Neural cell (in vitro differentiated cells): ENCODE measurements around the gene ATF7IP2. TPM values are rescaled to one million over a fixed set of nuclear protein-coding genes. Genes with fewer than 3 reads are reported as not detected.

Experiments
- H2AFZ ChIP-seq: fragments of 200-600, 300-800 bp; sonication (generic), shearing (Covaris generic); 2 replicates; pipeline ENCODE4 v1.6.0; 2014; ENCODE audit warnings: low read depth, mild to moderate bottlenecking, antibody characterized with exemption, low read length, moderate library complexity
- H3F3A ChIP-seq: fragments of 200-600 bp; shearing (Covaris generic); 2 replicates; pipeline ENCODE4 v1.6.1; 2016; ENCODE audit warnings: mild to moderate bottlenecking, moderate library complexity, mixed read lengths, antibody characterized with exemption, low read length; ENCODE audit not compliant: insufficient read depth, poor library complexity, severe bottlenecking
- H3K27ac ChIP-seq: fragments of 200-600, 300-800 bp; sonication (generic), shearing (Covaris generic); 2 replicates; pipeline ENCODE4 v1.5.1; 2014; ENCODE audit warnings: mild to moderate bottlenecking, low read length, moderate library complexity
- H3K27me3 ChIP-seq: fragments of 300-800, 200-600 bp; sonication (generic), shearing (Covaris generic); 2 replicates; pipeline ENCODE4 v1.6.0; 2014; ENCODE audit warnings: mild to moderate bottlenecking, low read depth, low read length, moderate library complexity; ENCODE audit not compliant: insufficient read depth
- H3K36me3 ChIP-seq: fragments of 300-800, 200-600 bp; sonication (generic), shearing (Covaris generic); 2 replicates; pipeline ENCODE4 v1.5.1; 2014; ENCODE audit warnings: mild to moderate bottlenecking, antibody characterized with exemption, low read length, moderate library complexity; ENCODE audit not compliant: insufficient read depth
- H3K4me2 ChIP-seq: fragments of 300-800, 200-600 bp; sonication (generic), shearing (Covaris generic); 2 replicates; pipeline ENCODE4 v1.6.0; 2014; ENCODE audit warnings: mild to moderate bottlenecking, low read length
- H3K4me3 ChIP-seq: fragments of 300-800, 200-600 bp; sonication (generic), shearing (Covaris generic); 2 replicates; pipeline ENCODE4 v1.5.1; 2014; ENCODE audit warnings: mild to moderate bottlenecking, low read length, moderate library complexity
- H3K79me2 ChIP-seq: fragments of 200-600 bp; shearing (Covaris generic); replicated peaks from 2 replicates; pipeline ENCODE4 v1.6.0; 2014; ENCODE audit warnings: mild to moderate bottlenecking, low read length, moderate library complexity; ENCODE audit not compliant: insufficient read depth
- H3K9ac ChIP-seq: fragments of 300-800, 200-600 bp; sonication (generic), shearing (Covaris generic); 2 replicates; pipeline ENCODE4 v1.6.1; 2016; ENCODE audit warnings: mild to moderate bottlenecking, low read length, mixed read lengths
- H3K9me2 ChIP-seq: fragments of 200-600 bp; shearing (Covaris generic); 2 replicates; pipeline ENCODE4 v1.6.1; 2016; ENCODE audit warnings: mild to moderate bottlenecking, low read length, mixed read lengths; ENCODE audit not compliant: insufficient read depth
- H3K9me3 ChIP-seq: fragments of 200-600, 300-800 bp; sonication (generic), shearing (Covaris generic); 2 replicates; pipeline ENCODE4 v1.6.1; 2016; ENCODE audit warnings: mild to moderate bottlenecking, mixed run types, low read length, moderate library complexity, mixed read lengths
- H4K20me1 ChIP-seq: fragments of 200-600 bp; shearing (Covaris generic); 2 replicates; pipeline ENCODE4 v1.6.1; 2016; ENCODE audit warnings: mild to moderate bottlenecking, mixed run types; ENCODE audit not compliant: insufficient read depth
- EP300 ChIP-seq: fragments of 450-650 bp; conservative IDR thresholded peaks from 2 replicates; pipeline ENCODE4 v1.6.1; 2014; ENCODE audit warnings: antibody characterized with exemption, mild to moderate bottlenecking, moderate library complexity; ENCODE audit not compliant: poor library complexity, severe bottlenecking
- EZH2 ChIP-seq: fragments of 200-600, 300-800 bp; shearing (Covaris generic), sonication (generic); IDR thresholded peaks from 2 replicates; pipeline ENCODE4 v1.6.1; 2014; ENCODE audit warnings: antibody characterized with exemption, low read length, borderline replicate concordance, mild to moderate bottlenecking; ENCODE audit not compliant: insufficient read depth, poor library complexity, severe bottlenecking
- MXI1 ChIP-seq: fragments of 450-650 bp; conservative IDR thresholded peaks from 2 replicates; pipeline ENCODE4 v1.6.1; 2014; ENCODE audit warnings: antibody characterized with exemption, mild to moderate bottlenecking; ENCODE audit not compliant: poor library complexity, severe bottlenecking
- POLR2AphosphoS5 ChIP-seq: IDR thresholded peaks from 2 replicates; pipeline ENCODE4 v1.6.1; 2012
- RAD21 ChIP-seq: fragments of 450-650 bp; conservative IDR thresholded peaks from 2 replicates; pipeline ENCODE4 v1.6.1; 2014; ENCODE audit warnings: antibody characterized with exemption, mild to moderate bottlenecking, moderate library complexity
- SMC3 ChIP-seq: fragments of 450-650 bp; conservative IDR thresholded peaks from 2 replicates; pipeline ENCODE4 v1.6.1; 2014; ENCODE audit warnings: antibody characterized with exemption, mild to moderate bottlenecking, moderate library complexity; ENCODE audit not compliant: poor library complexity
- TAF1 ChIP-seq: IDR thresholded peaks from 2 replicates; pipeline ENCODE4 v1.6.1; 2012; ENCODE audit warnings: low read depth
- polyA plus RNA-seq: library from polyadenylated mRNA; depleted of rRNA; stranded (reverse); fragments of >200 nt; gene quantifications from 2 replicates; pipeline ENCODE4 v1.2.3, GENCODE V29; 2014
- TF ChIP-seq, protein P1 (sequence below): fragments of 450-650 bp; IDR thresholded peaks from 2 replicates; pipeline ENCODE4 v1.5.1; 2014; ENCODE audit warnings: antibody characterized with exemption, mild to moderate bottlenecking, moderate library complexity; ENCODE audit not compliant: poor library complexity, severe bottlenecking
- TF ChIP-seq, protein P2 (sequence below): IDR thresholded peaks from 2 replicates; pipeline ENCODE4 v1.6.1; 2012; ENCODE audit warnings: borderline replicate concordance

Gene ATF7IP2
- polyA plus RNA-seq, 1 donor from 2014 or later = 20.9 TPM

DNA sequence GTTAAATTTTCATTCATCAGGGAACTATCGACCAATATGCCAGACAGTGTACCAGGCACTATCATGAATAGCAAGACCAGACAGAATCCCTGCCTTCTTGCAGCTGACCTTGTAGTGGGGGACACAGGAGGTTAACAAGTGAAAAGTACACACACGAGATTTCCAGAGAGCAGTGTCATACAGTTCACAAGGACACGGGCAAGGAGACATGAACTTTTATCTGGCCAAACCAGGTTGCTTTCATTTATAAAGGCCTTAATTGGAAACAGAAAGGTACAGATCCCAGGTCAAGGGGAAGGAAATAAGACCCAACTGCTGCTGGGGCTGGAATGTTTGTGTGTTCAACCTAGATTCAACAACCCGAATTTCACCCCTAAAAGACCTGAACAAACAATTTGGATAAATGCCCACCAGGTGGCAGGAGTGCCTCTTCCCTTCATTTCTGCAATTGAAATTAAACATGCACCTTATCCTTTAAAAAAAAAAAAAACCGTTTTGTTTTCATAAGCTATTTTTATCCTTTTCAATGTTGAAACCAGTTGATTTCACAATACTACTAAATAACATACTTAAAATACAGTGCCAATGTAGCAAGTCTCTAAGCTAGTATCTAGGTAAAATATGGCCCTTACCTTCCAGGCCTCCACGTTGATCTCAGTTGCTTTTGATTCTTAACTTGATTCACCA is 128.7 kb downstream of the ATF7IP2 start:
- H3K9ac ChIP-seq = no peak overlapping the region
- H3K9me2 ChIP-seq = no peaks in the 10 kb centered on the region
- no peaks in the 10 kb centered on the region for H3F3A ChIP-seq
- TF ChIP-seq RAD21 (peak; percentile 78), SMC3 (peak; percentile 92), POLR2AphosphoS5 (no peak), EZH2 (no peak)
- TF ChIP-seq, protein P1, sequence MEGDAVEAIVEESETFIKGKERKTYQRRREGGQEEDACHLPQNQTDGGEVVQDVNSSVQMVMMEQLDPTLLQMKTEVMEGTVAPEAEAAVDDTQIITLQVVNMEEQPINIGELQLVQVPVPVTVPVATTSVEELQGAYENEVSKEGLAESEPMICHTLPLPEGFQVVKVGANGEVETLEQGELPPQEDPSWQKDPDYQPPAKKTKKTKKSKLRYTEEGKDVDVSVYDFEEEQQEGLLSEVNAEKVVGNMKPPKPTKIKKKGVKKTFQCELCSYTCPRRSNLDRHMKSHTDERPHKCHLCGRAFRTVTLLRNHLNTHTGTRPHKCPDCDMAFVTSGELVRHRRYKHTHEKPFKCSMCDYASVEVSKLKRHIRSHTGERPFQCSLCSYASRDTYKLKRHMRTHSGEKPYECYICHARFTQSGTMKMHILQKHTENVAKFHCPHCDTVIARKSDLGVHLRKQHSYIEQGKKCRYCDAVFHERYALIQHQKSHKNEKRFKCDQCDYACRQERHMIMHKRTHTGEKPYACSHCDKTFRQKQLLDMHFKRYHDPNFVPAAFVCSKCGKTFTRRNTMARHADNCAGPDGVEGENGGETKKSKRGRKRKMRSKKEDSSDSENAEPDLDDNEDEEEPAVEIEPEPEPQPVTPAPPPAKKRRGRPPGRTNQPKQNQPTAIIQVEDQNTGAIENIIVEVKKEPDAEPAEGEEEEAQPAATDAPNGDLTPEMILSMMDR = peak; percentile 79
- H3K4me2 ChIP-seq = no peak overlapping the region
- no peak overlapping the region for H3K27ac ChIP-seq
- H3K79me2 ChIP-seq = no peaks in the 10 kb centered on the region
- no peaks in the 10 kb centered on the region for H3K36me3 ChIP-seq
- no peak overlapping the region for H2AFZ ChIP-seq
- no peaks in the 10 kb centered on the region for H3K9me3 ChIP-seq
- no peaks in the 10 kb centered on the region for H3K27me3 ChIP-seq
- H3K4me3 ChIP-seq = no peak overlapping the region
- no peaks in the 10 kb centered on the region for H4K20me1 ChIP-seq

DNA sequence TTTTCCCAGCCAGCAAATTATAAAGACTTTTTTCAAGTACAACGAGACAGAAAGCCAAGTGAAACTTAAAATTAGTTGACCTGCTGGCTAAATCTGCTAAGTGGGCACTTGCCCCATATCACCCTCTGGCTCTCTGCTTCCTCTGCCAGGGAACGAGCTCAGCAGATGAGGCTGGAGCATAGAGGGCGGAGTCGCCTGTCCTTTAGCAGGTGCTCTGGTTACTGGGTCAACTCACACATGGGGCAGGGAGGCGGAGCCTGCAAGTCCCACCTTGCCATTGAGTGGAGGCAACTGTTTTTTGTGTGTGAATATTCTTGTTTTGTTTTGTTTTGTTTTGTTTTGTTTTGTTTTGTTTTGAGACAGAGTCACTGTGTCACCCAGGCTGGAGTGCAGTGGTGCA is 132.0 kb downstream of the ATF7IP2 start:
- H4K20me1 ChIP-seq = no peaks in the 10 kb centered on the region
- no peaks in the 10 kb centered on the region for H3F3A ChIP-seq
- no peak overlapping the region for H3K4me2 ChIP-seq
- TF ChIP-seq RAD21 (no peak), SMC3 (no peak), POLR2AphosphoS5 (no peak), EZH2 (no peak), MXI1 (no peak), EP300 (no peak), TAF1 (no peak)
- TF ChIP-seq, protein P2, sequence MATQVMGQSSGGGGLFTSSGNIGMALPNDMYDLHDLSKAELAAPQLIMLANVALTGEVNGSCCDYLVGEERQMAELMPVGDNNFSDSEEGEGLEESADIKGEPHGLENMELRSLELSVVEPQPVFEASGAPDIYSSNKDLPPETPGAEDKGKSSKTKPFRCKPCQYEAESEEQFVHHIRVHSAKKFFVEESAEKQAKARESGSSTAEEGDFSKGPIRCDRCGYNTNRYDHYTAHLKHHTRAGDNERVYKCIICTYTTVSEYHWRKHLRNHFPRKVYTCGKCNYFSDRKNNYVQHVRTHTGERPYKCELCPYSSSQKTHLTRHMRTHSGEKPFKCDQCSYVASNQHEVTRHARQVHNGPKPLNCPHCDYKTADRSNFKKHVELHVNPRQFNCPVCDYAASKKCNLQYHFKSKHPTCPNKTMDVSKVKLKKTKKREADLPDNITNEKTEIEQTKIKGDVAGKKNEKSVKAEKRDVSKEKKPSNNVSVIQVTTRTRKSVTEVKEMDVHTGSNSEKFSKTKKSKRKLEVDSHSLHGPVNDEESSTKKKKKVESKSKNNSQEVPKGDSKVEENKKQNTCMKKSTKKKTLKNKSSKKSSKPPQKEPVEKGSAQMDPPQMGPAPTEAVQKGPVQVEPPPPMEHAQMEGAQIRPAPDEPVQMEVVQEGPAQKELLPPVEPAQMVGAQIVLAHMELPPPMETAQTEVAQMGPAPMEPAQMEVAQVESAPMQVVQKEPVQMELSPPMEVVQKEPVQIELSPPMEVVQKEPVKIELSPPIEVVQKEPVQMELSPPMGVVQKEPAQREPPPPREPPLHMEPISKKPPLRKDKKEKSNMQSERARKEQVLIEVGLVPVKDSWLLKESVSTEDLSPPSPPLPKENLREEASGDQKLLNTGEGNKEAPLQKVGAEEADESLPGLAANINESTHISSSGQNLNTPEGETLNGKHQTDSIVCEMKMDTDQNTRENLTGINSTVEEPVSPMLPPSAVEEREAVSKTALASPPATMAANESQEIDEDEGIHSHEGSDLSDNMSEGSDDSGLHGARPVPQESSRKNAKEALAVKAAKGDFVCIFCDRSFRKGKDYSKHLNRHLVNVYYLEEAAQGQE = no peak
- TF ChIP-seq, protein P1 = no peak
- no peak overlapping the region for H3K4me3 ChIP-seq
- no peaks in the 10 kb centered on the region for H3K9me3 ChIP-seq
- H3K27ac ChIP-seq = no peak overlapping the region
- no peaks in the 10 kb centered on the region for H3K36me3 ChIP-seq
- H3K27me3 ChIP-seq = no peaks in the 10 kb centered on the region
- no peak overlapping the region for H3K9ac ChIP-seq
- H3K9me2 ChIP-seq = no peaks in the 10 kb centered on the region
- H2AFZ ChIP-seq = no peak overlapping the region
- H3K79me2 ChIP-seq = no peaks in the 10 kb centered on the region
